GM23338 (cell line): ENCODE measurements around the gene ADGB. TPM values are rescaled to one million over a fixed set of nuclear protein-coding genes. Genes with fewer than 3 reads are reported as not detected.

Experiments used
- ATAC-seq: fragments of 200-7000 bp; cut with Tn5 transposase; 3 replicates; pipeline ENCODE4 v1.9.1; 2020
- DNase-seq: peaks from one replicate; pipeline ENCODE4 v3.0.0-alpha.2; 2015; ENCODE audit warnings: low spot score
- H2AFZ ChIP-seq: fragments of 200-600 bp; sonication (generic); 2 replicates; pipeline ENCODE4 v1.8.0; 2016; ENCODE audit warnings: antibody characterized with exemption, mild to moderate bottlenecking, moderate library complexity
- H3F3A ChIP-seq: fragments of 200-600 bp; sonication (generic); replicated peaks from 2 replicates; pipeline ENCODE4 v1.8.0; 2017; ENCODE audit warnings: antibody characterized with exemption, mixed run types, low read depth
- H3K27ac ChIP-seq: fragments of 200-600 bp; sonication (generic); 2 replicates; pipeline ENCODE4 v1.6.1; 2016; ENCODE audit warnings: low read depth
- H3K27me3 ChIP-seq: fragments of 200-600 bp; sonication (generic); 2 replicates; pipeline ENCODE4 v1.8.0; 2016; ENCODE audit warnings: mild to moderate bottlenecking, mixed run types, moderate library complexity; ENCODE audit not compliant: insufficient read depth
- H3K36me3 ChIP-seq: fragments of 200-600 bp; sonication (generic); 2 replicates; pipeline ENCODE4 v1.8.0; 2016; ENCODE audit warnings: mild to moderate bottlenecking; ENCODE audit not compliant: insufficient read depth
- H3K4me1 ChIP-seq: fragments of 200-600 bp; sonication (generic); 2 replicates; pipeline ENCODE4 v1.8.0; 2016; ENCODE audit warnings: mild to moderate bottlenecking, moderate library complexity; ENCODE audit not compliant: insufficient read depth
- H3K4me2 ChIP-seq: fragments of 200-600 bp; sonication (generic); 2 replicates; pipeline ENCODE4 v1.7.1; 2017; ENCODE audit warnings: mixed run types
- H3K4me3 ChIP-seq: fragments of 200-600 bp; sonication (generic); 2 replicates; pipeline ENCODE4 v1.6.1; 2016; ENCODE audit warnings: mixed run types
- H3K79me2 ChIP-seq: fragments of 200-600 bp; sonication (generic); replicated peaks from 2 replicates; pipeline ENCODE4 v1.8.0; 2017; ENCODE audit warnings: mild to moderate bottlenecking; ENCODE audit not compliant: insufficient read depth
- H3K9me2 ChIP-seq: fragments of 200-600 bp; sonication (generic); 2 replicates; pipeline ENCODE4 v1.8.0; 2017; ENCODE audit not compliant: insufficient read depth
- H4K20me1 ChIP-seq: fragments of 200-600 bp; sonication (generic); replicated peaks from 2 replicates; pipeline ENCODE4 v1.8.0; 2017; ENCODE audit warnings: mild to moderate bottlenecking; ENCODE audit not compliant: insufficient read depth
- H3K27ac Mint-ChIP-seq: 2 replicates; pipeline ENCODE4 v1.8.0; 2020; ENCODE audit warnings: inconsistent platforms, mild to moderate bottlenecking, moderate library complexity, mixed read lengths
- H3K27me3 Mint-ChIP-seq: 3 replicates; pipeline ENCODE4 v1.8.0; 2022; ENCODE audit warnings: low read depth, mild to moderate bottlenecking, moderate library complexity, mixed read lengths, inconsistent platforms; ENCODE audit not compliant: insufficient read depth, poor library complexity
- H3K36me3 Mint-ChIP-seq: 3 replicates; pipeline ENCODE4 v1.8.0; 2021; ENCODE audit warnings: low read depth, mild to moderate bottlenecking, inconsistent platforms, moderate library complexity, mixed read lengths
- H3K4me1 Mint-ChIP-seq: 3 replicates; pipeline ENCODE4 v1.8.0; 2020; ENCODE audit warnings: mild to moderate bottlenecking, inconsistent platforms, mixed read lengths
- H3K4me3 Mint-ChIP-seq: 3 replicates; pipeline ENCODE4 v1.8.0; 2021; ENCODE audit warnings: moderate library complexity, mild to moderate bottlenecking, inconsistent platforms, mixed read lengths
- H3K9me3 Mint-ChIP-seq: 3 replicates; pipeline ENCODE4 v1.8.0; 2020; ENCODE audit warnings: moderate library complexity, mild to moderate bottlenecking, inconsistent platforms, mixed read lengths
- CTCF ChIP-seq, 2 experiments: fragments of 200-600 bp in 1 of 2; sonication (generic) in 1 of 2; conservative IDR thresholded peaks; 2 replicates each; pipeline versions ENCODE4 v1.5.1 to v1.6.1; 2016 to 2017; ENCODE audit warnings: antibody characterized with exemption in 2 of 2, low read depth in 2 of 2, mild to moderate bottlenecking in 2 of 2, moderate library complexity in 1 of 2
- EZH2 ChIP-seq: fragments of 200-600 bp; sonication (generic); IDR thresholded peaks from one replicate; pipeline ENCODE4 v1.8.0; 2017; ENCODE audit warnings: antibody characterized with exemption, mild to moderate bottlenecking, low read depth; ENCODE audit not compliant: unreplicated experiment
- JUNB ChIP-seq: IDR thresholded peaks from one replicate; pipeline ENCODE4 v1.6.1; 2016; ENCODE audit warnings: antibody characterized with exemption; ENCODE audit not compliant: unreplicated experiment
- NANOG ChIP-seq: IDR thresholded peaks from 2 replicates; pipeline ENCODE4 v1.6.1; 2016; ENCODE audit warnings: antibody characterized with exemption, borderline replicate concordance
- ZNF462 ChIP-seq: fragments of 250-450 bp; sonication (Bioruptor Pico); IDR thresholded peaks from 2 replicates; pipeline ENCODE4 v1.5.0; 2020; ENCODE audit warnings: mild to moderate bottlenecking, moderate library complexity
- polyA plus RNA-seq: library from polyadenylated mRNA; unstranded; fragments of >200 nt; fragmentation: Nextera tagmentation; extraction: Ambion mirVana; gene quantifications from 2 replicates; pipeline ENCODE4 v1.2.1, GENCODE V29; 2016
- total RNA-seq: library from RNA; depleted of rRNA; stranded (reverse); fragments of >200 nt; shearing (Covaris generic); gene quantifications from 2 replicates; pipeline ENCODE4 v1.2.3, GENCODE V29; 2014
- TF ChIP-seq, protein P1 (sequence below): IDR thresholded peaks from 2 replicates; pipeline ENCODE4 v1.6.1; 2016; ENCODE audit warnings: antibody characterized with exemption
- TF ChIP-seq, protein P2 (sequence below): IDR thresholded peaks from one replicate; pipeline ENCODE4 v1.6.1; 2018; ENCODE audit warnings: antibody characterized with exemption; ENCODE audit not compliant: unreplicated experiment

ADGB gene
- total and polyA plus RNA-seq, 2 experiments from 2014 or later = not detected

GRCh38 chr6:146553377-146554135 is 45.2 kb upstream of the ADGB start:
- Mint-ChIP-seq H3K9me3 (no peaks in the 10 kb centered on the region), H3K27me3 (no peaks in the 10 kb centered on the region), H3K36me3 (peaks cover 7% of the 10 kb centered on the region; the same call in 1 of the 3 replicates), H3K27ac (no peak overlapping the region), H3K4me3 (no peak overlapping the region), H3K4me1 (no peaks in the 10 kb centered on the region)
- H3K9me2 ChIP-seq = no peaks in the 10 kb centered on the region
- no peak overlapping the region for H2AFZ ChIP-seq
- no peaks in the 10 kb centered on the region for H4K20me1 ChIP-seq
- H3K27ac ChIP-seq = no peak overlapping the region
- ATAC-seq = no peak
- DNase-seq = no peak
- H3K79me2 ChIP-seq = no peaks in the 10 kb centered on the region
- no peaks in the 10 kb centered on the region for H3K4me1 ChIP-seq
- no peaks in the 10 kb centered on the region for H3F3A ChIP-seq
- 0 out of 2 replicates have a peak, but pooled peaks cover 5% of the 10 kb centered on the region for H3K36me3 ChIP-seq
- no peak overlapping the region for H3K4me3 ChIP-seq
- no peak overlapping the region for H3K4me2 ChIP-seq
- H3K27me3 ChIP-seq = no peaks in the 10 kb centered on the region
- TF ChIP-seq ZNF462 (CRISPR knock-in tag) = no peak
- TF ChIP-seq, protein P1, sequence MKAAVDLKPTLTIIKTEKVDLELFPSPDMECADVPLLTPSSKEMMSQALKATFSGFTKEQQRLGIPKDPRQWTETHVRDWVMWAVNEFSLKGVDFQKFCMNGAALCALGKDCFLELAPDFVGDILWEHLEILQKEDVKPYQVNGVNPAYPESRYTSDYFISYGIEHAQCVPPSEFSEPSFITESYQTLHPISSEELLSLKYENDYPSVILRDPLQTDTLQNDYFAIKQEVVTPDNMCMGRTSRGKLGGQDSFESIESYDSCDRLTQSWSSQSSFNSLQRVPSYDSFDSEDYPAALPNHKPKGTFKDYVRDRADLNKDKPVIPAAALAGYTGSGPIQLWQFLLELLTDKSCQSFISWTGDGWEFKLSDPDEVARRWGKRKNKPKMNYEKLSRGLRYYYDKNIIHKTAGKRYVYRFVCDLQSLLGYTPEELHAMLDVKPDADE = no peak
- no peak for TF ChIP-seq JUNB
- TF ChIP-seq CTCF (conservative IDR thresholded peaks at IDR 0.05; ENCODE audit: low read depth in 2 of 2) = no peak
- TF ChIP-seq NANOG = no peak
- TF ChIP-seq, protein P2, sequence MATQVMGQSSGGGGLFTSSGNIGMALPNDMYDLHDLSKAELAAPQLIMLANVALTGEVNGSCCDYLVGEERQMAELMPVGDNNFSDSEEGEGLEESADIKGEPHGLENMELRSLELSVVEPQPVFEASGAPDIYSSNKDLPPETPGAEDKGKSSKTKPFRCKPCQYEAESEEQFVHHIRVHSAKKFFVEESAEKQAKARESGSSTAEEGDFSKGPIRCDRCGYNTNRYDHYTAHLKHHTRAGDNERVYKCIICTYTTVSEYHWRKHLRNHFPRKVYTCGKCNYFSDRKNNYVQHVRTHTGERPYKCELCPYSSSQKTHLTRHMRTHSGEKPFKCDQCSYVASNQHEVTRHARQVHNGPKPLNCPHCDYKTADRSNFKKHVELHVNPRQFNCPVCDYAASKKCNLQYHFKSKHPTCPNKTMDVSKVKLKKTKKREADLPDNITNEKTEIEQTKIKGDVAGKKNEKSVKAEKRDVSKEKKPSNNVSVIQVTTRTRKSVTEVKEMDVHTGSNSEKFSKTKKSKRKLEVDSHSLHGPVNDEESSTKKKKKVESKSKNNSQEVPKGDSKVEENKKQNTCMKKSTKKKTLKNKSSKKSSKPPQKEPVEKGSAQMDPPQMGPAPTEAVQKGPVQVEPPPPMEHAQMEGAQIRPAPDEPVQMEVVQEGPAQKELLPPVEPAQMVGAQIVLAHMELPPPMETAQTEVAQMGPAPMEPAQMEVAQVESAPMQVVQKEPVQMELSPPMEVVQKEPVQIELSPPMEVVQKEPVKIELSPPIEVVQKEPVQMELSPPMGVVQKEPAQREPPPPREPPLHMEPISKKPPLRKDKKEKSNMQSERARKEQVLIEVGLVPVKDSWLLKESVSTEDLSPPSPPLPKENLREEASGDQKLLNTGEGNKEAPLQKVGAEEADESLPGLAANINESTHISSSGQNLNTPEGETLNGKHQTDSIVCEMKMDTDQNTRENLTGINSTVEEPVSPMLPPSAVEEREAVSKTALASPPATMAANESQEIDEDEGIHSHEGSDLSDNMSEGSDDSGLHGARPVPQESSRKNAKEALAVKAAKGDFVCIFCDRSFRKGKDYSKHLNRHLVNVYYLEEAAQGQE = no peak
- no peak for TF ChIP-seq EZH2
